ENCODE results near the gene NR3C1. TPM values are rescaled to one million over a fixed set of nuclear protein-coding genes. Genes with fewer than 3 reads are reported as not detected.

The NR3C1 gene
- total and polyA plus RNA-seq, 2 of the 13 experiments (the other 11 are each of a cell fraction or from before 2014, with no cell fraction given): 10.0 to 24.3 TPM

- intact Hi-C loops (cut with micrococcal nuclease; ENCODE audit: unreplicated experiment): no loop called here
- Histone ChIP-seq H3K9me3 (ENCODE audit: low read length) (no peaks in the 10 kb centered on the region), H3K36me3 (replicated peaks in 1 of 2; ENCODE audit: control insufficient read depth in 1 of 2, insufficient read depth in 2 of 2, low read length in 2 of 2) (0 out of 5 replicates have a peak, but pooled peaks cover 0 to 3% of the 10 kb centered on the region in 2 experiments), H3K27ac (ENCODE audit: extremely low read length, insufficient read depth, low read length) (no peak overlapping the region), H3K4me2 (ENCODE audit: low read depth, low read length) (no peak overlapping the region), H3K79me2 (ENCODE audit: insufficient read depth, low read length) (peaks cover 5% of the 10 kb centered on the region), H4K20me1 (ENCODE audit: insufficient read depth, low read length) (no peaks in the 10 kb centered on the region), H3K27me3 (ENCODE audit: control insufficient read depth in 1 of 2, insufficient read depth in 2 of 2, low read length in 2 of 2) (no peaks in the 10 kb centered on the region; a peak in 1 of 5 replicates), H2AFZ (ENCODE audit: low read length) (no peak overlapping the region), H3K9ac (ENCODE audit: insufficient read depth, low read depth, low read length) (no peak overlapping the region), H3K4me1 (ENCODE audit: insufficient read depth, low read length) (peaks cover 15% of the 10 kb centered on the region), H3K4me3 (replicated peaks in 1 of 3; ENCODE audit: insufficient read depth in 1 of 3, low read depth in 2 of 3, low read length in 3 of 3) (no peak overlapping the region)
- ChIA-PET CTCF (ENCODE audit: low intra/inter-chr PET ratio, low total read pairs) (no interaction called here), POLR2A (no interaction called here)
- WGBS (ENCODE audit: low lambda C conversion rate): 100% methylated on average over 2 of the region's 2 CpGs
- in situ Hi-C loops (cut with HindIII; ENCODE audit: extremely low pct_ligation_motif_present, low pct_unique_long_range_greater_than_20kb): no loop called here
- no peak for DNase-seq (ENCODE audit: low spot score)
- no peak for ATAC-seq
- no peak for FAIRE-seq
- BruUV-seq (replicated peaks): no TSS peak
- no peak for TF ChIP-seq ZNF263 (CRISPR knock-in tag; IDR thresholded peaks at IDR 0.05)
- no peak for TF ChIP-seq SYNCRIP (IDR thresholded peaks at IDR 0.05; ENCODE audit: insufficient read depth, low read depth, low read length)
- no peak for TF ChIP-seq ZNF296 (CRISPR knock-in tag; conservative IDR thresholded peaks at IDR 0.05)
- no peak for TF ChIP-seq MAFF (IDR thresholded peaks at IDR 0.05; ENCODE audit: low read depth, low read length)
- TF ChIP-seq ZNF598 (CRISPR knock-in tag; IDR thresholded peaks at IDR 0.05; ENCODE audit: borderline replicate concordance): no peak
- TF ChIP-seq ZNF326 (CRISPR knock-in tag; IDR thresholded peaks at IDR 0.05; ENCODE audit: borderline replicate concordance): no peak
- no peak for TF ChIP-seq U2AF1 (optimal IDR thresholded peaks at IDR 0.05; ENCODE audit: low read depth, low read length)
- TF ChIP-seq FOSL1 (CRISPR knock-in tag; IDR thresholded peaks at IDR 0.05; ENCODE audit: borderline replicate concordance): no peak
- no peak for TF ChIP-seq ZNF253 (CRISPR knock-in tag; IDR thresholded peaks at IDR 0.05; ENCODE audit: borderline replicate concordance)
- no peak for TF ChIP-seq ZKSCAN8 (CRISPR knock-in tag; IDR thresholded peaks at IDR 0.05; ENCODE audit: borderline replicate concordance)
- TF ChIP-seq CSRNP1 (CRISPR knock-in tag; IDR thresholded peaks at IDR 0.05): no peak
- TF ChIP-seq MTA1 (CRISPR knock-in tag; IDR thresholded peaks at IDR 0.05; ENCODE audit: borderline replicate concordance): no peak
- TF ChIP-seq MAX (IDR thresholded peaks at IDR 0.05): no peak
- no peak for TF ChIP-seq ZSCAN25 (CRISPR knock-in tag; IDR thresholded peaks at IDR 0.05)
- TF ChIP-seq ZNF546 (CRISPR knock-in tag; conservative IDR thresholded peaks at IDR 0.05): no peak
- no peak for TF ChIP-seq ZNF841 (CRISPR knock-in tag; IDR thresholded peaks at IDR 0.05; ENCODE audit: borderline replicate concordance)
- no peak for TF ChIP-seq GLI4 (CRISPR knock-in tag; IDR thresholded peaks at IDR 0.05; ENCODE audit: borderline replicate concordance)
These were observed 60.4 kb downstream of the NR3C1 start for GRCh38 chr5:143343042-143343441.

Measured in HepG2 (cell line).